AG04449 (cell line): Measurements from ENCODE around the gene GRID1.

Experiments
- CTCF ChIA-PET: fragments of 350-600 bp; formaldehyde crosslinking; extraction: SDS; loops from one replicate; lab custom pipeline; 2021; ENCODE audit warnings: antibody characterized with exemption; lab: Yijun Ruan, JAX
- POLR2A ChIA-PET: fragments of 400-600, 350-600 bp; formaldehyde crosslinking; extraction: SDS; loops from one replicate; lab custom pipeline; 2020; ENCODE audit warnings: antibody characterized with exemption, inconsistent platforms; lab: Yijun Ruan, JAX
- DNase-seq: peaks from one replicate; pipeline ENCODE4 v3.0.0-alpha.2; 2010; ENCODE audit warnings: low read depth, low spot score
- H3K4me3 ChIP-seq: 2 replicates; pipeline ENCODE4 v1.5.1; 2011; ENCODE audit warnings: low read depth, mild to moderate bottlenecking, control low read depth, low read length
- CTCF ChIP-seq: IDR thresholded peaks from one replicate; pipeline ENCODE4 v1.5.1; 2011; ENCODE audit warnings: mild to moderate bottlenecking, moderate library complexity, low read length, control low read depth, inconsistent platforms; ENCODE audit not compliant: insufficient read depth; ENCODE audit errors: missing control alignments

The GRID1 gene

GRCh38 chr10:86355571-86356038 is 11.0 kb downstream of the GRID1 start:
- no peak for TF ChIP-seq CTCF

GRCh38 chr10:86354761-86355540 is 11.6 kb downstream of the GRID1 start:
- ChIA-PET CTCF (no interaction called here), POLR2A (no interaction called here)
- no peak overlapping the region for H3K4me3 ChIP-seq
- TF ChIP-seq CTCF: no peak
- no peak for DNase-seq

More at GRCh38 chr10:86355571-86356038, 11.0 kb downstream of the GRID1 start:
- no peak for DNase-seq
- ChIA-PET POLR2A (no interaction called here), CTCF (no interaction called here)
- no peak overlapping the region for H3K4me3 ChIP-seq

- no peak for TF ChIP-seq CTCF
- no peak overlapping the region for H3K4me3 ChIP-seq
- DNase-seq: no peak
- POLR2A ChIA-PET: no interaction called here
- CTCF ChIA-PET: no interaction called here
Observed at GRCh38 chr10:86353506-86354485, 12.8 kb downstream of the GRID1 start.

GRCh38 chr10:86350897-86351296 is 15.7 kb downstream of the GRID1 start:
- no peak for DNase-seq
- ChIA-PET CTCF (no interaction called here), POLR2A (no interaction called here)
- TF ChIP-seq CTCF: no peak
- no peak overlapping the region for H3K4me3 ChIP-seq

GRCh38 chr10:86349940-86350630 is 16.5 kb downstream of the GRID1 start:
- H3K4me3 ChIP-seq: no peak overlapping the region
- POLR2A ChIA-PET: no interaction called here
- no peak for DNase-seq

More at GRCh38 chr10:86349940-86350630, 16.5 kb downstream of the GRID1 start:
- CTCF ChIA-PET: interaction anchor here (1.5 kb wide), 1 partner anchor 15 kb away, joined by 4 read pairs; no protein-coding TSS in a partner anchor
- TF ChIP-seq CTCF: no peak
